Stimulated activated CD8-positive, alpha-beta memory T cell treated with anti-CD3 and anti-CD28 coated beads, Interleukin-7, amount 100 ng/mL, for 48 hours (primary cell): Measurements from ENCODE around the gene PWWP2B.
A peak's percentile ranks its signal among the peaks of the same experiment; 100 is the strongest.
"Not testable (repeated sequence)": the region's sequence is repeated elsewhere in the genome, so short reads cannot be mapped to it uniquely, and the experiment has no call there.

Experiments used
- DNase-seq, 2 donors: peaks; one replicate each; pipeline ENCODE4 v3.0.0-alpha.2; 2020; ENCODE audit warnings: low read depth in 1 of 2; ENCODE audit errors: extremely low read depth in 1 of 2

PWWP2B gene

DNA sequence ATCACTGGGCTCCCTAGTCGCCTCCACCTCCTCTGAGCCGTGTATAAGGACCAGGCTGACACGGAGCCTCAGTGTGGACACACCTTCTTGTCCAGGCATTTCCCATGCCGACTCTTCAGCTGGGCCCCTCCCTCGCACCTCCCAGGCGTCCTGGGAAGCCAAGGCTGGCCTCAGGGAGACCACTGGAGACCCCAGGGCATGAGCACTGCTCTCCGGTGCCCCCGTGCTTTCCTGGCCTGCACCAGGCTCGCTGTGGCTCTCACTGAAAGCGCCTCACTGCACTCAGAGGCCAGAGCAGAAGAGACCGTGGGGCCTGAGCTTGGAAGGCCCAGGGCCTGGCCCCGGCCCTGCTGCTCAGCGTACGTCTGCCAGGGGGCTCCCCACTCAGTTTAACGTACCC lies 33.6 kb upstream of the PWWP2B start:
- no peak for DNase-seq

DNA sequence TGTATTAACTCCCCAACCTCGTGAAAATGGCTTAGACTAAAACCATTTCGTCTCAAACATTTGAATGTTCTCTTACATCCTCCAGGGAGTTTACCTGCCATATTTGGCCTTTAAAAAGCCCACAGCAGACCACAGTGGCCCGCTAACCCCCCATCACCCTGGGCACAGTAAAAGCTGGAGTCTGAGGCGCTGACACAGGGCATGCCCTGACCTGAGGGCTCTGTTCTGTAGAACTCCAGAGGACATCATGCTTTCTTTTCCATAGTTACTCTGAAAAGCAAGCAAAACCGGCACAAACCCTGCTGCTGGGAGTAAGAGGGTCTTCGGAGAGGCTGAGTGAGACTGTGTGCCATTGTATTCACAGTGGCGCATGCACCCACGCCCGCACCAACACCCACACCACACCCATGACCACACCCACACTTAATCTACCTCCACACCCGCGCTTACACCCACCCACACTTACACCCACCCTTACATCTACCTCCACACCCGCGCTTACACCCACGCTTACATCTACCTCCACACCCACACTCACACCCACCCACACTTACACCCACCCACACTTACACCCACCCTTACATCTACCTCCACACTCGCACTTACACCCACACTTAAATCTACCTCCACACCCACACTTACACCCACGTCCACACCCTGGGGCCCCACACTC lies 32.9 kb upstream of the PWWP2B start:
- no peak for DNase-seq

DNA sequence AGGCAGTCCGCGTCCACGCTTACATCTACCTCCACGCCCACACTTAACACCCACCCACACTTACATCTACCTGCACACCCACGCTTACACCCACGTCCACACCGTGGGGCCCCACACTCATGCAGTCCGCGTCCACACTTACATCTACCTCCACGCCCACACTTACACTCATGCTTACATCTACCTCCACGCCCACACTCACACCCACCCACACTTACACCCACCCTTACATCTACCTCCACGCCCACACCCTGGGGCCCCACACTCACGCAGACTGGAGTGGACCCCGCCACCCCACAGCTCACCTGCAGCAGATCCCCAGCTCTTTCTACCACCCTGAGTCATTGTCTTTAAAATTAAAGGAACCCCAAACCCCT lies 32.4 kb upstream of the PWWP2B start:
- peak in 1 of 2 donors; percentile 42 for DNase-seq

DNA sequence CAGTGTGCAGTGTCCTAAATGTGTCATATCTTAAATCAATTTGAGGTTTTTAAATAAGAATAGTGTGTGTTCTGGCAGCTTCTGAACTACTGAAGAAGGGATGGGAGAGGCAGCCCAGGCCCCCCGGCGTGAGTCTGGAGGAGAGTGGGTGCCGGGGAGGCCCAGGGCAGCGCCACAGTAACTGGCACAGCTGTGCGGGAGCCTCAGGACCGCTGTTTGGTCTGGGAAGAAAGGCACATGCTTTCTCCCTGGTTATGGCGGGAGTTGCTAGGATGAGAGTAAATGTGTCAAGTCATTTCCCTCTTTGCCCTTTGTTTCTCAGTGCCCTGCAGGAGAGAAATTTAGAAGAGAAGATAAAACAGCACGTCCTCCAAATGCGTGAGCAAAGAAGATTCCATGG lies 31.9 kb upstream of the PWWP2B start:
- DNase-seq: no peak

DNA sequence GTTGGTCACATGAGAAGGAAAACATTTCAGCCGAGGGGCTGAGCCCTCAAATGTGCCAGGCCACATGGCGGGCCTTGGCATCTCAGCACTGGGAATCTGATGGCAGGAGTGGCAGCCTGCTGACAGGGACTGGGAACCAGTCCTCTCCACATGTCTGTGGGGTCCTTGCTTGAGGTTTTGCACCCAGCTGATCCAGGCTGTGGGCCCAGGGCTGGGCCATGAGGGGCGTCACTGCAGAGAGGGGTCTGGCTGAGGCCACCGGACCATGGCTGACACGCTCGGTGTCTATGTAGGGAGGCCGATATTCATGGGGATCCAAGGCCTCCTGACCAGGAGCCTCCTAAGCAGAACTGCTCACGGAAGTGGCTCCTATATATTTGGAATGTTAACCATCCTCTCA lies 31.0 kb upstream of the PWWP2B start:
- no peak for DNase-seq

DNA sequence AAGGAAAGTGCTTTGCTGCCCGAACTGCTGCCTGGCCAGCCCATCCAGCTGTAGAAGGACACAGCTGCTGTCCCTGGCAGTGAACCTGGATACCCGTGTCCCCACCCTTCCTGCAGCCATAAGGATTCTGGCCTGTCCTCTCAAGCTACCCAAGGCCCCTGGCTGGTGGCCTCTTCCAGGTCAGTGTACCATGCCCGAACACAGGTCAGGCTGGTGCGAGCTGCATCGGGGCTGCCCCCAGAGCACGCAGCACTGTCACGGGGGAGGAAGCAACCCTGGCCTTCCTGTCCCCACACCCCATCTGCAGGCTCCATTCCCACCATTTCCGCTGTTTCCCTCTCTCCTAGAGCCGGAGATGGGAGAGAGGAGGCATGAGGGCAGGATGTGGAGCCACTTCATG lies 30.5 kb upstream of the PWWP2B start:
- DNase-seq: no peak

DNA sequence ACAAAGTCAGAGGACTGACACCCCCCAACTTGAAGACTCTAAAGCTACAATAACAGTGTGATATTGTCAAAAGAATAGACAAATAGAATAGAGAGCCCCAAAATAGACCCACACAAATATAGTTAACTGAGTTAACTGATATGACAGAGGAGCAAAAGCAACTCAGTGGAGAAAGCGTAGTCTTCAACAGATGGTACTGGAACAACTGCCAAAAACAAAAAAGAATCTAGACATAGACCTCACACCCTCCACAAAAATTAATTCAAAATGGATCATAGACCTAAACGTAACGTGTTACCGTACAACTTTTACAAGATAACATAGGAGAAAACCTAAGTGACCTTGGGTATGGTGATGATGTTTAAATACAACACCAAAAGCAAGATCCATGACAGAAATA lies 28.6 kb upstream of the PWWP2B start:
- DNase-seq: no peak

DNA sequence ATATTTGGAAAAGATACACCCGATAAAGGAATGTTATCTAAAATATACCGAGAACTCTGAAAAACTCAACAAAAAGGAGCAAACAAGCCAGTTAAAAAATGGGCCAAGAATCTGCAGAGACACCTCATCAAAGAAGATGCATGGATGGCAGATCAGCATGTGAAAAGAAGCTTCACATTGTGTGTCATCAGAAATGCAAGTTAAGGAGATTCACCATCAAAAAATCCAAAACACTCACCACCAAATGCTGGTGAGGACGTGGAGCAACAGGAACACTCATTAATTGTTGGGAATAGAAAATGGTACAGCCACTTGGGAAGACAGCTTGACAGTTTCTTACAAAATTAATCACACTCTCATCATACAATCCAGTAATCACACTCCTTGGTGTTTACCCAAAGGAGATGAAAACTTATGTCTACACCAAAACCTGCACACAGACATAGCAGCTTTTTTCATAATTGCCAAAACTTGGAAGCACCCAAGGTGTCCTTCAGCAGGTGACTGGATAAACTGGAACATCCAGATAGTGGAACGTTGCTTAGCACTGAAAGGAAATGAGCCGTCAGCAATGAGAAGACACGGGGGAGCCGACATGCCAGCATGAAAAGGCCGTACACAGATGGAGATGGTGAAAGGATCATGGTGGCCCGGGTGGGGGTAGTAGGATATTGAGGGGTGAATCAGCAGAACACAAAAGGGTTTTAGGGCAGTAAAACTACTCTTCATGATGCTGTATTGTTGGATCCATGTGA lies 27.9 kb upstream of the PWWP2B start:
- no peak for DNase-seq

DNA sequence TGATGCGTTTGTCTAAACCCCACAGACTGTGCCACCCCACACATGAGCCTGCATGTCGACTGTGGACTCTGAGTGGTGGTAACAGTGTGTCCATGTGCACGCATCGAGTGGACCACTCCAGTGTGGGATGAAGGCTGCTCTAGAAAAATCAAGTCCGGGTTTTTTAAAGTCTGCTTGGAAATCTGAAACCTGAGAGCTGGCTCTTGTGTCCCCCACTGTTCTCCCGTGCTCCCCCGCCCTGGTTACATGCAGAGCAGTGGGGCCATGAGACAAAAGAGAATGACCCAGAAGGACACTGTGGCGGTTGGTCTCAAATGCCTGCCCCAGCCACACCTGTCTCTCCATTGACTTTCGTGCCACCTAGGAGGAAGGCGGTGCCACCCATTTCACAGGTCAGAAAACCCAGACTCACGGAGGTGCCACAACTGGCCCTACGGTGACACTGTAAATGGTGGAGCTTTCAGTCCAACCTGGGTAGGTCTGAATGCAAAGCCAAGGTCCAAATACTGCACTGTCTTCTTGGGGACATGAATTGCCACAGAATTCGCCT lies 27.3 kb upstream of the PWWP2B start:
- no peak for DNase-seq

DNA sequence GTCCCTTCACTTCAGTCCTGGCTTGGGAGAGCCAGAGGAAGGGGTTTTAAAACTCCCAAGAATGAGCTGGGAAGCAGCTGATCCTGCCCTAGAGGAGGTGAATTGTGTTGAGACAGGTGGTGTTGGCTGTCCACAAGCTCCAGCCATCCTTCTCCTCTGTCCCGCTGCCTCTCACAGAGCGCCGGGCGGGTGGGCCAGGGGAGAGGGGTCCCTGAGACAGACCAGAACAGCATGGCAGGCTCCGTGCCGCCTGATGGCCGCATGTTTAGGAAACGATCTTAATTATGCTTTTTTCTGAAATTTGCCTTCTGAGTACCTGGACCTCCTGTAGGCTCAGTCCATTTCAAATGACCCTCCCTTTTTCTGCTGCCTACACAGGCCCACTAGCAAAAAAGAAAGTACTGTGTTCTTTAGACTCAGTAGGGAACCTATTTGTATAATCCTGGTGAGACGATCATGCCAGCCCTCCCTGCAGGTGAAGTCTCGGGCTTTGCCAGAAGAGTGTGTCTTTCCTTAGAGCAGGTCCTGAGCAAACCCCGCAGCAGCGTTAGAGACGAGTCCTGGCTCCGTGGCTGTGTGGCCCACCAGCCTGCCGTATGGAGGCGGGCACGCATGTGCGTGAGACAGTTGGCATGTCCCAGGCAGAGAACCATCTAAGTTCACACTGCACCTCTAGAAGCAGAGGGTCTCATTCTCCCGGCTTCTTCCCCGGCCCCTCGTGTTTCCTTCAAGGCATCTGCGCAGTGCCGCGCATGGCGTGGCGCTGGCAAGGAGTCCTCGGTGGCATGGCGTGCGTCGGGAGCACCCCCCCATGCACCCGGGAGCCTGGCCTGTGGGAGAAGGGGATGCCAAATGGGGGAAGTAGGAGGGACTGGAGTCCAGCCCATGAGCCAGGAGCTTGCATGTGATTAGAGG lies 26.3 kb upstream of the PWWP2B start:
- no peak for DNase-seq

DNA sequence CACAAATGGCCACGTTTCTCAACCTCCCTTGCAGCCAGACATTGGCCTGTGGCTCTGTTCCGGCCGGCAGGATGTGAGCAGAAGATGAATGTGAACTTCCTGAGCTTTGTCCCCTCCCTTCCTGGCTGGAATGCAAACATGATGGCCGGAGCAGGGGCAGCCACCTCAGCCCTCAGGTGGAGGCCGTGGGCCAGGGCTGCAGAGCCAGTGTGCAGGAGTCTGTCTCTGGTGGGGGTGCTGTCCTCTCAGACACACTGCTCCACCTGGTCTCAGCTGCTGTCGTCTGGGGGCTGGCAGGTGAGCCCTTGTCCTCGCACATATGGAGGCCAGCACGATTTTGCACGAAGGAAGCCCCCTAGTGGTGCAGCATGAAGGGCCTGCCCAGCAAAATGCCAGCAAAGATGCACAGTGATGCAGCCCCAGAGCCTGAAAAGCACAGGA lies 25.3 kb upstream of the PWWP2B start:
- DNase-seq: no peak

DNA sequence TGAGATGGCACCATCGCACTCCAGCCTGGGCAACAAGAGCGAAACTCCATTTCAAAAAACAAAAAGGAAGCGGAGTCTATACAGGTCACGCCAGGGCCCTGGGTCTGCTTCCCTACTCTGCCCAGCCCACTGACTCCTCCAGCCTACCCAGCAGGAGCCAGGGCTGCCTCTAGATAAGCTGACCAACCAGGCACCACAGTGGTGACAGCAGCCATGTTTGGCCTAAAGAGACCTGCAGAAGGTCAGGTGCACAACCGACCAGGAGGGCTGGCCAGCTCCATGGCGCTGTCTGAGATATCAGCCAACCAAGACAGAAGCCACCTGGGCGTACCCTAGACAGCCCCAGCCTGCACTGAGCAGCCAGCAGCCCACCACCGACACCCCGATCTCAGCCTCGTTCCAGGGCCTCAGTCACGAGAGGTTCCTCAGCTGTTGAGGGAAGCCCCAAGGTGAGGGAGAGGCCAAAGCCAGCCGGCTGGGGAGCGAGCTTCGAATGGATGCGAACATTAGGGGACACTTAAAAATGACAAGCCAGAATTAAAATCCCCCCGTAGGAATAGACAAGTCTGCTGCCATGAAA lies 24.4 kb upstream of the PWWP2B start:
- no peak for DNase-seq

DNA sequence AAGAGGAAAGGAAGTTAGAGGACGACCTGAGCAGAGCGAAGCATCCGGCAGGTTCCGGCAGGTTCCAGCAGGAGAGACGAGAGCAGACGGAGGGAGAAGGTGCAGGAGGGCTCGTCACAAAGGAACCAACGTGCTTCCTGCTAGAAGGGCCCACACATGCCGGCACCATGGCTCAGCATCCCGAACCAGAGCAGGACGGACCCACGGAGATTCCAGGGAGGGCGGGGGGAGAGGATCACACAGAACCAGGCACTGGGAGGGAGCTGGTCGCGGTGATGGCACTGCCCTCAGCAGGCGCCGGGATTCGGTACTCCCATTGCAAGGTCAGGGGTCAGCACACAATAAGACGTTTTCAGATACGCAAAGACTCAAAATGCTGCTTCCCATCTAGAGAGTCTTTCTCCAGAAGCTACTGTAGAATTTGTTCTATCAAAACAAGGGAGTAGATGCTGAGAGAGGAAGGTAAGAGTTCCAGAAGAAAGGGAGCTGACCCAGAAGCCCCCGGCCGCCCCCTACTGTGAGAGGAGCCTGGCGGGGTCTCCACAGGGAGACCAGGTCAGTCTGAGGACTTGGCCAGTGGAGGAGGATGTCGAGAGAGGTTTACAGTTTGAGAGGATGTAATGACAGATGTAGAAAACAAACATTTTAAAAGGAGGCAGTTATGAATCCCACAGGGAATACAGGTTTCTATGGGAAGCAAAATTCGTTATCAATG lies 23.6 kb upstream of the PWWP2B start:
- no peak for DNase-seq

DNA sequence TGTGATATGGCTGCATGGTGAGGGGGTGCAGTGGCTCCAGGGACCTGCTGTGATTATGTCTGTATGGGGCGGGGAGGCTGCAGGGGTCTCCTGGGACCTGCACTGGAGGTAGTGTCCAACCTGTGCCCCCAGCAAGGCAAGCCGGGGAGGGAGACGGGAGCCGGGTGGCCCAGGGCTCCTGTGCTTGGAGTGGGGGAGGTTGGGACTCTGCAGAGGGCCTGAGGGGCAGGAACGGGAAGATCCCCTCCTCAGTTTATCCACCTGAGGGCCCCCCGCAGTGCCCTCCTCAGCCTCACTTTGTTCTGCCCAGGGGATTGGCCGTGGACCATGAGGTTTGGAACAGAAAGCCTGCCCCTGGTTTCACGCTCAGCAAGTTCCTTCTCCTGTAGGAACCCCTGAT lies 22.8 kb upstream of the PWWP2B start:
- no peak for DNase-seq

DNA sequence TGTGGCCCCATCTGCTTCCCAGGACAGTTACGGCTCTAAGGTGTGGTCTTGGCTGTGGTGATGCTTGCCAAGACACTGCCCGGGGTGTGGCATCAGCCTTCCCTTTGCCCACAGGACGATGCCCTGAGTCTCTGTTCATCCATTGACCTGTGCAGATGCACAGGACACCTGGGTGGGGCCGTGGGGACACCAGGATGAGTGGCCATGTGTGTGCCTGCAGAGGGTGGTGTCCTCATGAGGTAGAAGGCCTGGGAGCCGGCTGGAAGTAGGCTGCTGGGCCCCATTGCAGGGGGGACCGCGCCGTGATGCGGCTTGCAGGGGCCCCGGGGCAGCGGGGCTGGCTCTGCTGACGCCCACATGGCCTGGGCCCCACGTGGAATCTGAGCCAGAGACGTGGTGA lies 22.4 kb upstream of the PWWP2B start:
- no peak for DNase-seq

DNA sequence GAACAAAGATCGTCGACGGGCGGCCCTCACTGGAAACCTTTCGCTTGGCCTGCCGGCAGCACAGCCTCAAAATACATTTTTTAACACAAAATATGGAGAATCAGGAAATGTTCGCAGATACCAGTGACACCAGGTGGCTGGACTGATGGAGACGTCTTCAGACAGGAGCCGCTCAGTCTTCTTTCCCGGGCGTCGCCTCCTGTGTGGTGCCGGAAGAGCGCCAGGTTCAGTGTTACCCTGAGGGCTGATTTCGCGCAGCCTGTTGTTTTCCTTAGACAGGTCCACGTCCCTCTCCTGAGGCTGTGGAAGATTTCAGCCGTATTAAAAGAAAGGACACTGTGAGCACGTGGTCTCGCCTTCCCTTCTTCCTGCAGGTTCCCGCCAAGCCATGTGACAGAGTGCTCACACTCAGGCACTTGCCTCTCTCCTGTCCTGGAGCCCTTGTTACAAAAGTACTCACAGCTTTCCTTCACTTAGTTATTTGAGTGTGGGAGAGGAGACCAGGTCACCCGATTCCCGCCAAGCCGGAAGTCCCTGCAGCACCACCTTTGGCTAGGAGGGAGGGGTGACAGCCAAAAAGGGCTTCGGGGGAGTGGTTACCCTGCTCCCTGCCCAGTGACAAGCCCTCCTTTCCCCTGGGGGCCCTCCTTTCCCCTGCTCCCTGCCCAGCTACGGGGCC lies 21.7 kb upstream of the PWWP2B start:
- DNase-seq: no peak

DNA sequence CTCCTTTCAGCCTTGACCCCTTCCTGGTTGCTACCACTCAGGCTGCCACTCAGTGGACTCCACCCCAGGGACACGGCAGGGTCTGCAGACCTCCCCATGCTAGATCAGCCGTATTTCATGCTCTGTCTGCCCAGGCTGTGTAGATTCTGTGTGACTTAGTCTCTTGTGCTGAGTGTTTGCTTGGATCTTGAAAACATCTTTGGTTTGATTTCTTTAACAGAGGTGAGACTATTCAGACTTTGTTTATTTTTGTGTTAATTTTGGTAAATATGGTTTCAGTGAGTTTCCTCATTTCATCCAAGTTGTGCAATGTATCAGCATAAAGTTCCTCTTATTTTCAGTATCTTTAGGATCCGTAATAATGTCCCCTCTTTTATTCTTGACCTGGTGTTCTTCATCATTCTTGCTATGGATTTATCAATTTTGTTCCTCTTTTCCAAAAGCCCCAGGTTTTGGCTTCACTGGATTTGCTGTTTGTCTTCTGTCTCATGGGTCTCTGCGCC lies 21.2 kb upstream of the PWWP2B start:
- DNase-seq: no peak

DNA sequence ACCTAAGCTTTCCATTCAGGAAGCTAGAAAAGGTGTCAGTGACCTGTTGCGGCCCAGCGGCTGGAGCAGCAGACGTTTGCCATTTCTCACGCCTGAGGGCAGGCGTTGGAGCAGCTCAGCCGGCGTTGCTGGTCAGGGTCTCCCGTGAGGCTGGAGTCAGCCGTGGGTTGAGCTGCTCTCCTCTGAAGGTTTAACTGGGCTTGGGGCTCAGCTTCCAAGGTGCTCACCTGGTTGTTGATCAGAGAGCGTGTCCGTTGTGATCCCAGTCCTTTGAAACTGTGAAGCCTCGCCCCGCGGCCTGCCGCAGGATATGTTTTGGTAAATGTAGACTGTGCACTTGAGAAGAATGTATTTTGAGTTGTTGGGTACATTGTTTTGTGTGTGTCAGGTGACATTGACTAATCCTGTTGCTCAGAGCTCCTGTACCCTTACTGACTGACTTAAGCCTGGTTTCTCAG lies 20.6 kb upstream of the PWWP2B start:
- DNase-seq: no peak

DNA sequence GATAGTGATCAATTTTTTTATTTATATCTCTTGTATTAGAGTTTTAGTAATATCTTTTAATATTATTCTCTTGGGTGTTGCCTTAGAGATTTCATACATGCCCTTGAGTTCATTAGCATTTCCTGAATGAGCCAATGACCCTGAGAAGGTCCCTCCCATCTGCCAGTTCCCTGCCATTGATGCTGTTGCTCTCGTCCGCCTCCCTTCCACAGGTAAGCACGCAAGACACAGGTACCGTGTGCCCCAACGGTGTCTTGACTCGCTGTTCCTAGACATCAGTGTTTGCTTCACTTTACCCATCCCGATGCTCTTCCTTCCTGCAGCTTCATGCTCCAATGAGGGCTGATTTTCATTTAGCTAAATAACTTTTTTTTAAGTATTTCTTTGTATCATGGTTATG lies 19.7 kb upstream of the PWWP2B start:
- no peak for DNase-seq

DNA sequence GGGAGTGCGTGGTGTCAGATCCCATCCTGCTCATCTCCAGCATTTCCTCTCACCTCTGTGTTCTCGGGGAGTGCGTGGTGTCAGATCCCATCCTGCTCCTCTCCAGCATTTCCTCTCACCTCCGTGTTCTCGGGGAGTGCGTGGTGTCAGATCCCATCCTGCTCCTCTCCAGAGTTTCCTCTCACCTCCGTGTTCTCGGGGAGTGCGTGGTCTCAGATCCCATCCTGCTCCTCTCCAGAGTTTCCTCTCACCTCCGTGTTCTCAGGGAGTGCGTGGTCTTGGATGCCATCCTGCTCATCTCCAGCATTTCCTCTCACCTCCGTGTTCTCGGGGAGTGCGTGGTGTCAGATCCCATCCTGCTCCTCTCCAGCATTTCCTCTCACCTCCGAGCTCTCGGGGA lies 18.0 kb upstream of the PWWP2B start:
- DNase-seq: not testable (repeated sequence)
